Ectodermal cell (in vitro differentiated cells): Measurements from ENCODE around the gene TIA1.
"Not testable (repeated sequence)": the region's sequence is repeated elsewhere in the genome, so short reads cannot be mapped to it uniquely, and the experiment has no call there.

Experiments used
- H3K27ac ChIP-seq: 2 replicates; pipeline ENCODE4 v1.7.0; 2013; ENCODE audit warnings: mild to moderate bottlenecking, low read depth, low read length; ENCODE audit not compliant: insufficient read depth, poor library complexity, severe bottlenecking
- H3K27me3 ChIP-seq: 2 replicates; pipeline ENCODE4 v1.7.0; 2013; ENCODE audit warnings: mild to moderate bottlenecking, low read length; ENCODE audit not compliant: insufficient read depth, control insufficient read depth, poor library complexity, severe bottlenecking
- H3K36me3 ChIP-seq: one replicate; pipeline ENCODE4 v1.7.0; 2013; ENCODE audit warnings: low read length; ENCODE audit not compliant: control insufficient read depth, insufficient read depth
- H3K4me1 ChIP-seq: one replicate; pipeline ENCODE4 v1.7.0; 2013; ENCODE audit warnings: low read length; ENCODE audit not compliant: control insufficient read depth, insufficient read depth
- H3K4me3 ChIP-seq: 2 replicates; pipeline ENCODE4 v1.7.0; 2013; ENCODE audit warnings: low read depth, low read length, control low read depth; ENCODE audit not compliant: insufficient read depth
- H3K9me3 ChIP-seq: 2 replicates; pipeline ENCODE4 v1.7.0; 2013; ENCODE audit warnings: mild to moderate bottlenecking, low read length, moderate library complexity; ENCODE audit not compliant: control insufficient read depth
- WGBS, 2 experiments: methylation state at CpG; one replicate each; pipeline ENCODE4 v1.1.7; 2013; ENCODE audit warnings: missing lambda C conversion rate in 2 of 2; 5-methylcytosine and 5-hydroxymethylcytosine counted together

TIA1 gene

DNA sequence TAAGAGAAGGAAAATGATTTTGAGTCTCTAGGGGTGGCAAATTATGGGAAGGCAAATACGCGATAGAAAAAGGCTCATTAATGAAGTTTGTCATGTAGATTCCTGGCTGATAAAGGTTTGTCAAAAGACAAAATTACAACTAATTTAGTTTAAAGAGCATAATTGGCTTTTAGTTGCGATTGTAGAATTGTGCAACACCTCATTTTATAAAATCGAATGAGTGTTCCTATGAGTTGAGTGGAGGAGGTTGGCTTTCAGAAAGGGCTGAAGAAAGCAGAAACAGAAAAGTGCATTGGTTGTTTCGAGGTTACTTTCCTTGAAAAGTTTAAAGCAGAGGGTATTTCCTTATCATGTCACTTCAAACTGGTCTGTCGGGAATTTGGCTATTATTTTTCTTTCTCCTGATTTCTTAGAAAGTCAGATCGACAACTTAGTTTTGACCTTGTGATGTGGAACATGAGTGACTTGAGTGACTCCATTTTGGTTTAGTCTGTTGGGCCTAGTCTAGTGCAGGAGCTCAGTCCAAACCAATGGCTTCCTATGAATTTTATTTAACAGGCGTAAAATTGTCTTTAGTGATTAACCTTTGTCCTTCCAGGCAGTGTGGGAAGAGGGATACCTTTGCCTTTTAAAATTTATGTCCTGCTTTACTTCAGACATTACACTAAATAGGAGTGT lies 7.3 kb upstream of the TIA1 start:
- 96 to 97% methylated on average over 8 of the region's 8 CpGs for WGBS, 2 experiments
- Histone ChIP-seq H3K36me3 (no peaks in the 10 kb centered on the region), H3K4me1 (no peaks in the 10 kb centered on the region), H3K4me3 (no peak overlapping the region), H3K9me3 (no peaks in the 10 kb centered on the region), H3K27ac (no peak overlapping the region), H3K27me3 (no peaks in the 10 kb centered on the region)

DNA sequence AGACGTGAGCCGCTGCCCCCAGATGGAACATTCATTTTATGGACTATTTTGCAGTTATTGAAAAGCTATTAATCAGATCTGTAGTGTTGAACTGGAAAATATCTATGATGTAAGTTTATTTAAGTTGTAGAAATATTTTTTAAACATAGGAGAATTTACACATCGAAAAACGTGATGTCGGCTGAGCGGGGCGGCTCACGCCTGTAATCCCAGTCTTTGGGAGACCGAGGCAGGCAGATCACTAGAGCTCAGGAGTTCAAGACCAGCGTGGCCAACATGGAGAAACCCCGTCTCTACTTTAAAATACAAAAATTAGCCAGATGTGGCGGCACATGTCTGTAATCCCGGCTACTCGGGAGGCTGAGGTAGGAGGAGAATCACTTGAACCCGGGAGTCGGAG lies 2.0 kb upstream of the TIA1 start:
- Histone ChIP-seq H3K4me1 (peaks cover 5% of the 10 kb centered on the region), H3K27ac (no peak overlapping the region), H3K27me3 (no peaks in the 10 kb centered on the region), H3K4me3 (no peak overlapping the region), H3K9me3 (no peaks in the 10 kb centered on the region), H3K36me3 (no peaks in the 10 kb centered on the region)
- 90 to 92% methylated on average over 16 of the region's 16 CpGs for WGBS, 2 experiments

DNA sequence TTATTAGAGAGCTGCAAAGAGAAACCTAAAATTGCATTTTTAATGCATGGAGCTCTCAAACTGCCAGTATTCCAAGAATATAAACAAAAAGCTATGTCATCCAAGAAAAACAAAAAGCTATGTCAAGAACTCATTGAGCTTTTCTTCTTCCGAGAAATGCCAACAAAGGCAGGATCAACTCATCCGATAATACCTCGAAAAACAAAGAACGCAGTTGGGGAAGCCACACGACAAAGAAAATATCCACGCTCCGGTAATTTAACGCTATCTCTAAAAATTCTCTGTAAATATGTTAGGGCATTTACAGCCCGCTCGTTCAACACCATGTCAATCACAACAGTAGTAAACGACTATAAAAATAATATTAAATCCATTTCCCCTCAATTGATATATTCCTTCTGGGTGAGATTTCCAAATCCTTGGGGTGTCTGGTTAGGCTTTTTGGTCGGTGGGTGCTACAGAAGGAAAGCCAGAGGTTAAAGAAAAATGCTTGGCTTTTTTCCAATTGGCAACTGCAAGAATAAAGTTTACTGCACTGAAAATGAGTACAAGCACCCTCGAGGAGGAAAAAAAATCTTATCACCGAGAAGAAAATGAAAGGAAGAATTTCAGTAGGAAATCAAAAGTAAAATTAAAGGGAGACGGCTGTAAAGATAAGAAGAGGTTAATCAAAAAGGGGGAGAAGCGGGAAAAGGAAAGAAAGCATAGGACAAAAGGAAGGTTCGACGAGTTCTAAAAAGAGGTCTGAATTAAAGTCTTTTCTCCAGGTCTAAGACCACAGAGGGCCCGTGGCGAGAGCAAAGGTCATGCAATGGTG lies 856 bp downstream of the TIA1 start:
- no peaks in the 10 kb centered on the region for H3K36me3 ChIP-seq
- H3K4me1 ChIP-seq, result peaks cover 12% of the 10 kb centered on the region
- 0% methylated on average over 18 to 20 of the region's 20 CpGs for WGBS, 2 experiments
- H3K4me3 ChIP-seq, result peak overlapping the region; percentile 81
- no peaks in the 10 kb centered on the region for H3K9me3 ChIP-seq
- H3K27me3 ChIP-seq, result no peaks in the 10 kb centered on the region
- H3K27ac ChIP-seq, result peak overlapping the region; percentile 100

DNA sequence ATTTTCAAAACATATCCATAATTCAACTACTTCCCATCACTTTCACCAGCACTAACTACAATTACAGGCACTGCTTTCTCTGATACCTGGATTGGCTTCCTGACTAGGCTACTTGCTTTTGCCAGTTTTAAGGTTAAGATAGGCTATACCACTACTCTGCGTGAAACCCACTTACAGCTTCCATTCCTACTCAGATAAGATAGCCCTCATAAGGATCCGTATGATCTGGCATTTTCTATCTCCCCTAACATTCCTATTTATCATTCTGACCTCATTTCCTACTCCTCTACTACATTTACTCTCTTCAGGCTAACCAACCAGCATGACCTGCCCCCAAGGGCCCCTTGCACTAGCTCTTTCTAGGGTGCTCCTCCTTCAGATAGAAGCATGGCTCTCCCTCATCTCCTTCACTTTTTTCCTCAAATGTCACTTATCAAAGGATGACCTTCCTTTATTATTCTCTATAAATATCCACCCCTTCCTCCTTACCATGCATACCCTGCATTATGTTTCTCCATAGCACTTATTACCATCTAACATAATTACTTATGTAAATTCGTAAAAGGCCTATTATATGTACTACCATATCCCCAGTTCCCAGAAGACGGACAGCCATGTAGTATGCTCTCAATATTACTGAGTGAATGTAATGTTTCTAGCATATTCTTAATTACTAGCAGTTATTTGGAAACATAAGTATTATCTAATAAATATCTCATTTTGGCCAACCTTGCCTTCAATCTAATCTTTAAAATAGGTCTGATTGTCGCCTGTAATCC lies 4.4 kb downstream of the TIA1 start:
- WGBS, 2 experiments, result 90 to 93% methylated on average over 3 to 5 of the region's 5 CpGs
- Histone ChIP-seq H3K36me3 (peaks cover 10% of the 10 kb centered on the region), H3K4me1 (peaks cover 12% of the 10 kb centered on the region), H3K4me3 (no peak overlapping the region), H3K27ac (no peak overlapping the region), H3K9me3 (no peaks in the 10 kb centered on the region), H3K27me3 (no peaks in the 10 kb centered on the region)

DNA sequence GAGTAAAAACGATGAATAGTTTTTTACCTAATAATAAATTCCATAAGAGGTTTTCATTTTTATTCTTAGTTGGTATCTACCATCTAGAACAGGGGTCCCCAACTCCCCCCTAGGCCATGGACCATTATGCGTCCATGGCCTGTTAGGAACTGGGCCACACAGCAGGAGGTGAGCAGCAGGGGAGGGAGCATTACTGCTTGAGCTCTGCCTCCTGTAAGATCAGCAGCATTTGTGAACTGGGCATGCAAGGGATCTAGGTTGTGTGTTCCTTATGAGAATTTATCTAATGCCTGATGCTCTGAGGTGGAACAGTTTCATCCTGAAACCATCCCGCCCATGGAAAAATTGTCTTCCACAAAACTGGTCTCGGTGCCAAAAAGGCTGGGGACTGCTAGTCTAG lies 5.9 kb downstream of the TIA1 start:
- no peak overlapping the region for H3K4me3 ChIP-seq
- peaks cover 12% of the 10 kb centered on the region for H3K4me1 ChIP-seq
- peaks cover 10% of the 10 kb centered on the region for H3K36me3 ChIP-seq
- 91 to 95% methylated on average over 3 of the region's 4 CpGs for WGBS, 2 experiments
- no peaks in the 10 kb centered on the region for H3K9me3 ChIP-seq
- H3K27me3 ChIP-seq, result no peaks in the 10 kb centered on the region
- H3K27ac ChIP-seq, result no peak overlapping the region

DNA sequence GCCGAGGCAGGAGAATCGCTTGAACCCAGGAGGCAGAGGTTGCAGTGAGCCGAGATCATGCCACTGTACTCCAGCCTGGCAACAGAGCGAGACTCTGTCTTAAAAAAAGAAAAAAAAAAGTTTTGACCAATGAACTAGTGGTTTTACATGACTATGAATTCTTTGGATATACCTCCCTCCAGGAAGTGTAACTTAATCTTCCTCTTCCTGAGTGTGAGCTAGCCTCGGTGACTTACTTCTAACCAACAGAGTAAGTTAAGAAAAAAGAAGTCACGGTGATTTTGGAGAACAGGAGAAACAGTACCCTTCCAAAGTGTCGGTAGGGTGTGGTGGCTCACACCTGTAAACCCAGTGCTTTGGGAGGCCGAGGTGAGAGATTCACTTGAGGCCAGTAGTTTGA lies 7.1 kb downstream of the TIA1 start:
- Histone ChIP-seq H3K36me3 (peaks cover 10% of the 10 kb centered on the region), H3K9me3 (no peaks in the 10 kb centered on the region), H3K27ac (no peak overlapping the region), H3K4me1 (peaks cover 11% of the 10 kb centered on the region), H3K27me3 (no peaks in the 10 kb centered on the region), H3K4me3 (no peak overlapping the region)
- 96 to 97% methylated on average over 8 of the region's 8 CpGs for WGBS, 2 experiments

DNA sequence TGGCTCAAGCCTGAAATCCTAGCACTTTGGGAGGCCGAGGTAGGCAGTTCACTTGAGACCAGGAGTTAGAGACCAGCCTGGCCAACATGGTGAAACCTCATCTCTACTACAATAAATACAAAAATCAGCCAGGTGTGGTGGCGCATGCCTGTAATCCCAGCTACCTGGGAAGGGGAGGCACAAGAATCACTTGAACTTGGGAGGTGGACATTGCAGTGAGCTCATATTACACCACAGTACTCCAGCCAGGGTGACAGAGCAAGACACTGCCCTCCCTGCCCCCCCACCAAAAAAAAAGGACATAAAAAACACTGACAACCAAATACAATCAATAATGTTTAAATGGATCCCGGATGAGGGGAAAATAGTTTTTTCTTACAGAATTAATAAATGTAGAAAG lies 7.8 kb downstream of the TIA1 start:
- WGBS, 2 experiments, result 90 to 94% methylated on average over 2 of the region's 3 CpGs
- no peaks in the 10 kb centered on the region for H3K27me3 ChIP-seq
- no peaks in the 10 kb centered on the region for H3K9me3 ChIP-seq
- H3K4me1 ChIP-seq, result peaks cover 6% of the 10 kb centered on the region
- H3K4me3 ChIP-seq, result no peak overlapping the region
- H3K27ac ChIP-seq, result no peak overlapping the region
- H3K36me3 ChIP-seq, result peaks cover 10% of the 10 kb centered on the region

DNA sequence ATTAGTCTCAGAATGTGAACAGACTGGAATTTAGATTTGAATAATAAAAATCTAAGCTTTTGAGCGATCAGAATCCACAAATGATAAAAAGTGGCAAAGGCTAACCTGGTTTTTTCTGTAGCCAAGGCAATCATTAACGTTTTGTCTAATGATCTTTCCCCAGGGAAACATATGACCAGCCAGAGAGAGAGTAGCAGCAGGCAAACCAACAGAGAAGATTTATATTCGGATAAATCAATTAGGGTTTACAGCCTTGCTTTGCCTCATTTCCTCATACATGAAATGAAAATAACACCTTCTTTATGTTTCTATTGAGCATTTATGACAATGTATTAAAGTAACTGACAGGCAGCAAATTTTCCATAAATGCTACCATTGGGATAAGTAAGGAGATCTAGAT lies 14.5 kb downstream of the TIA1 start:
- 93 to 100% methylated on average over 2 to 3 of the region's 3 CpGs for WGBS, 2 experiments
- H3K27me3 ChIP-seq, result no peaks in the 10 kb centered on the region
- no peaks in the 10 kb centered on the region for H3K9me3 ChIP-seq
- no peak overlapping the region for H3K27ac ChIP-seq
- H3K4me3 ChIP-seq, result no peak overlapping the region
- no peaks in the 10 kb centered on the region for H3K4me1 ChIP-seq
- peaks cover 46% of the 10 kb centered on the region for H3K36me3 ChIP-seq

DNA sequence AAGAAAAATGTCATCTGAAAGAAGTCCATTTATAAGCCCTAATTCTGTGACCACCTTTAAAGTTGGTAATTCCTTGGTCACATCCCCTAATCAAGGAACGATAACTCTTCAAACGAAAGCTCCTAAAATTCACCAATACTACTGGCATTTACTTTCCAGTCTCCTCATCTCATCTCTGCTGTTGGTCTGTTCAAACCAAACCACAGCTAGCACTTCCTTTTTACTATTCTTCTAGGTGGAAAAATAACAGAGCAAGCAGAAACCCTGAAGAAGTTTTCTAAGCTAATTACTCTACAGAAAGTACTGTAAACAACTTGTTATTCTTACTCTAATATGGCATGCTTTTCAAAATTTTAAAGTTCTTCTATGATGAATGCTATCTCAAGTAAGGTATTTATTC lies 21.6 kb downstream of the TIA1 start:
- no peaks in the 10 kb centered on the region for H3K9me3 ChIP-seq
- H3K27me3 ChIP-seq, result no peaks in the 10 kb centered on the region
- H3K27ac ChIP-seq, result no peak overlapping the region
- no peak overlapping the region for H3K4me3 ChIP-seq
- H3K4me1 ChIP-seq, result no peaks in the 10 kb centered on the region
- 92 to 94% methylated on average over 2 of the region's 2 CpGs for WGBS, 2 experiments
- H3K36me3 ChIP-seq, result peaks cover 53% of the 10 kb centered on the region

DNA sequence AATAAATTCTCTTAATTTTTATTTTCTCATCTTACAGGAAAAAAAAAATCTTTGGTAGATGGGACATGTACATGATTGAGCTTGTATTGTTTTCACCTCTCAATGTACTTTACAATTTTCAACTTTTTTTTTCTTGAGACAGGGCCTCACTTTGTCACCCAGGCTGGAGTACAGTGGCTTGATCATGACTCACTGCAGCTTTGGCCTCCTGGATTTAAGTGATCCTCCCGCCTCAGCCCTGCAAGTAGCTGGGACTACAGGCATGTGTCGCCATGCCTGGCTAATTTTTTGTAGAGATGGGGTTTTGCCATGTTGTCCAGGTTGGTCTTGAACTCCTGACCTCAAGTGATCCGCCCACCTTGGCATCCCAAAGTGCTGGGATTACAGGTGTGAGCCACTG lies 25.1 kb downstream of the TIA1 start:
- not testable (repeated sequence) for H3K4me1 ChIP-seq, H3K27me3 ChIP-seq, H3K4me3 ChIP-seq, H3K27ac ChIP-seq, H3K9me3 ChIP-seq
- H3K36me3 ChIP-seq, result peaks cover 44% of the 10 kb centered on the region
- 97 to 98% methylated on average over 3 of the region's 3 CpGs for WGBS, 2 experiments
